ENCODE data around the gene UBAP2.

The UBAP2 gene

GRCh38 chr9:33877727-33878489 is 170.8 kb downstream of the UBAP2 start:
- no peak for TF ChIP-seq CTCF (conservative IDR thresholded peaks at IDR 0.05; ENCODE audit: low read depth)
- CTCF ChIA-PET = no interaction called here
- no peak for DNase-seq (ENCODE audit: low spot score)
- no peak overlapping the region for H3K27ac ChIP-seq
- POLR2A ChIA-PET (ENCODE audit: low non-redundant PET) = no interaction called here

Data from RWPE1 (cell line).